H1 (cell line): ENCODE results near the gene NPR1.

Source experiments
- CBX8 ChIP-seq: fragments of 300-800, 300-1000 bp; sonication (generic); IDR thresholded peaks from 2 replicates; pipeline ENCODE4 v1.7.1; 2016; ENCODE audit warnings: low read depth, low read length, borderline replicate concordance
- EP300 ChIP-seq, 2 experiments: IDR thresholded peaks; 1 replicate in 1 of 2; 2 replicates in 1 of 2; pipeline ENCODE4 v1.6.1; 2011 to 2012; ENCODE audit warnings: low read depth in 2 of 2, low read length in 2 of 2, mild to moderate bottlenecking in 2 of 2, borderline replicate concordance in 1 of 2, inconsistent platforms in 1 of 2, moderate library complexity in 1 of 2
- JUND ChIP-seq: IDR thresholded peaks from 2 replicates; pipeline ENCODE4 v1.6.1; 2011; ENCODE audit warnings: mild to moderate bottlenecking, improper control_type of control experiment, low read length
- RAD21 ChIP-seq, 2 experiments: IDR thresholded peaks in 1 of 2; conservative IDR thresholded peaks in 1 of 2; 2 replicates each; pipeline ENCODE4 v1.6.1; 2011; ENCODE audit warnings: low read depth in 2 of 2, low read length in 2 of 2, improper control_type of control experiment in 1 of 2, inconsistent platforms in 1 of 2, mild to moderate bottlenecking in 1 of 2, moderate library complexity in 1 of 2
- SIRT6 ChIP-seq: IDR thresholded peaks from one replicate; pipeline ENCODE4 v1.7.1; 2012; ENCODE audit warnings: low read length, inconsistent platforms
- SP2 ChIP-seq: IDR thresholded peaks from 2 replicates; pipeline ENCODE4 v1.6.1; 2012; ENCODE audit warnings: mild to moderate bottlenecking, low read length, inconsistent platforms
- TF ChIP-seq, protein P1 (sequence below), 3 experiments: IDR thresholded peaks; 1 replicate in 2 of 3; 2 replicates in 1 of 3; pipeline versions ENCODE4 v1.5.1 to v1.6.1; 2011; ENCODE audit warnings: low read length in 3 of 3, mild to moderate bottlenecking in 3 of 3, inconsistent platforms in 2 of 3, low read depth in 1 of 3, moderate library complexity in 1 of 3; ENCODE audit not compliant: insufficient read depth in 1 of 3; ENCODE audit errors: control extremely low read depth in 1 of 3

DNA sequence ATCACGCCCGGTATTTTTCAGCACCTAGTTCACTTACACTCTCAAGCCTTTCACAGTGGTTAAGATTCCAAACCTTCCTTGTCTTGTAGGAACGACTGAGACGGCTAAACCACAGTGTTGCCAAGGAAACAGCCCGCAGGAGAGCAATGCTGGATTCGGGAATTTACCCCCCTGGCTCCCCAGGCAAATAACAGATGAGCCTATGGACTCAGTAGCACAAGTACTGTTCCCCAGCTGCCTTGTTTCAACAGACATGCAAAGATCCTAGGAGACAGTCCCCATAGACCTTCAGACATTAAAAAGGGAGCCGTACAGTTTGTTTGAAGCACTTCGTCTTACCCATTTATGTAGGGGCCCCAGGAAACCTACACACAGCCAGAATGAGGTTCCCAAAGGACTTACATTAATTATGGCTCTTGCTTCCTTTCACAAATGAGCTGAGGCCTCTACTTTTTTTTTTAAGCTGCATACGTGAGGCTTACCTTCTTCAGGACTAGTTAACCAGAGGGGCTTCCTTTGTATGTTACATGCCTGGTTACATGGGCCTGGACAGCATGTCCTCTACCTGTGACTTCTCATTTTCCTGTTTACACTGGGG is 17.3 kb upstream of the NPR1 start:
- no peak for TF ChIP-seq CBX8
- no peak for TF ChIP-seq RAD21 (IDR thresholded peaks at IDR 0.05 in 1 of 2, conservative IDR thresholded peaks at IDR 0.05 in 1 of 2; ENCODE audit: low read depth in 2 of 2, low read length in 2 of 2)
- TF ChIP-seq, protein P1, sequence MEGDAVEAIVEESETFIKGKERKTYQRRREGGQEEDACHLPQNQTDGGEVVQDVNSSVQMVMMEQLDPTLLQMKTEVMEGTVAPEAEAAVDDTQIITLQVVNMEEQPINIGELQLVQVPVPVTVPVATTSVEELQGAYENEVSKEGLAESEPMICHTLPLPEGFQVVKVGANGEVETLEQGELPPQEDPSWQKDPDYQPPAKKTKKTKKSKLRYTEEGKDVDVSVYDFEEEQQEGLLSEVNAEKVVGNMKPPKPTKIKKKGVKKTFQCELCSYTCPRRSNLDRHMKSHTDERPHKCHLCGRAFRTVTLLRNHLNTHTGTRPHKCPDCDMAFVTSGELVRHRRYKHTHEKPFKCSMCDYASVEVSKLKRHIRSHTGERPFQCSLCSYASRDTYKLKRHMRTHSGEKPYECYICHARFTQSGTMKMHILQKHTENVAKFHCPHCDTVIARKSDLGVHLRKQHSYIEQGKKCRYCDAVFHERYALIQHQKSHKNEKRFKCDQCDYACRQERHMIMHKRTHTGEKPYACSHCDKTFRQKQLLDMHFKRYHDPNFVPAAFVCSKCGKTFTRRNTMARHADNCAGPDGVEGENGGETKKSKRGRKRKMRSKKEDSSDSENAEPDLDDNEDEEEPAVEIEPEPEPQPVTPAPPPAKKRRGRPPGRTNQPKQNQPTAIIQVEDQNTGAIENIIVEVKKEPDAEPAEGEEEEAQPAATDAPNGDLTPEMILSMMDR (IDR thresholded peaks at IDR 0.05; ENCODE audit: control extremely low read depth in 1 of 3, insufficient read depth in 1 of 3, low read depth in 1 of 3, low read length in 3 of 3) = no peak
- TF ChIP-seq EP300 (IDR thresholded peaks at IDR 0.05; ENCODE audit: borderline replicate concordance in 1 of 2, low read depth in 2 of 2, low read length in 2 of 2) = no peak
- TF ChIP-seq JUND = no peak
- TF ChIP-seq SP2 = no peak
- TF ChIP-seq SIRT6 = no peak
